ENCODE measurements around the gene SPRR2B. TPM values are rescaled to one million over a fixed set of nuclear protein-coding genes. Genes with fewer than 3 reads are reported as not detected.

Gene SPRR2B
- total and polyA plus RNA-seq, 9 of the 15 experiments (the other 6 are each of a cell fraction or from before 2014, with no cell fraction given): not detected

DNA sequence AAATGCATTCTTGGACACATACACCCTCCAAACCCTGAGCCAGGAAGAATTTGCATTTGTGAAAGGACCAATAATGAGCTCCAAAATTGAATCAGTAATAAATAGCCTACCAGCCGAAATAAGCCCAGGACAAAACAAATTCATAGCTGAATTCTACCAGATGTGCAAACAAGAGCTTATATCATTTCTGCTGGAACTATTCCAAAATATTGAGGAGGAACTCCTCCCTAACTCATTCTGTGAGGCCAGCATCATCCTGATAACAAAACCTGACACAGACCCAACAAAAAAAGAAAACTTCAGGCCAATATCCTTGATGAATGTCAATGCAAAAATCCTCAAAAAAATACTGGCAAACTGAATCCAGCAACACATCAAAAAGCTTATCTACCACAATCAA is 16.2 kb upstream of the SPRR2B start:
- TF ChIP-seq CBFA2T3 (IDR thresholded peaks at IDR 0.05) (peak; percentile 48), ARID1B (IDR thresholded peaks at IDR 0.05) (peak; percentile 57), EHMT2 (IDR thresholded peaks at IDR 0.05) (peak; percentile 36; the same call in 1 of the 2 replicates), RCOR1 (IDR thresholded peaks at IDR 0.05; ENCODE audit: borderline replicate concordance in 1 of 2, low read depth in 2 of 2, low read length in 2 of 2) (0 out of 4 replicates have a peak, but pooled peaks of 1 of the 2 experiments have one; percentile 11), NFIC (IDR thresholded peaks at IDR 0.05) (peak; percentile 89), ZNF239 (CRISPR knock-in tag; IDR thresholded peaks at IDR 0.05) (no peak), MCM3 (IDR thresholded peaks at IDR 0.05) (no peak), ZNF324 (CRISPR knock-in tag; IDR thresholded peaks at IDR 0.05) (peak; percentile 78), DPF2 (IDR thresholded peaks at IDR 0.05) (peak; percentile 43; the same call in 1 of the 2 replicates), KDM1A (IDR thresholded peaks at IDR 0.05) (peak; percentile 45 to 47; a peak in 3 of 4 replicates)
- Histone ChIP-seq H3K4me1 (replicated peaks in 1 of 2; ENCODE audit: control insufficient read depth in 2 of 2, insufficient read depth in 2 of 2, low read length in 2 of 2) (peaks cover 0 to 4% of the 10 kb centered on the region in 2 experiments; a peak in 2 of 5 replicates), H3K4me2 (ENCODE audit: insufficient read depth, low read length) (no peak overlapping the region), H3K9ac (ENCODE audit: insufficient read depth in 1 of 2, low read depth in 2 of 2, low read length in 2 of 2) (no peak overlapping the region), H3K9me3 (replicated peaks; ENCODE audit: control insufficient read depth, insufficient read depth, low read depth, low read length) (no peaks in the 10 kb centered on the region), H3K27ac (ENCODE audit: extremely low read depth, low read depth, low read length) (no peak overlapping the region), H3K36me3 (ENCODE audit: control insufficient read depth, insufficient read depth, low read length) (no peaks in the 10 kb centered on the region), H3K9me1 (ENCODE audit: control insufficient read depth, insufficient read depth, low read length) (no peaks in the 10 kb centered on the region), H3K79me2 (ENCODE audit: control insufficient read depth, insufficient read depth, low read length) (no peaks in the 10 kb centered on the region), H3K27me3 (ENCODE audit: control insufficient read depth in 2 of 2, insufficient read depth in 2 of 2, low read length in 2 of 2) (no peaks in the 10 kb centered on the region), H2AFZ (ENCODE audit: low read depth, low read length) (no peak overlapping the region), H4K20me1 (replicated peaks; ENCODE audit: control insufficient read depth, insufficient read depth, low read length) (no peaks in the 10 kb centered on the region), H3K4me3 (no peak overlapping the region)
- CTCF ChIA-PET (ENCODE audit: low intra/inter-chr PET ratio): no interaction called here
- FAIRE-seq (peak; percentile 73), ATAC-seq (peak; percentile 37; the same call in 2 of the 3 replicates), DNase-seq (ENCODE audit: extremely low read depth in 1 of 4, low spot score in 3 of 4) (peak in 1 of 4 experiments; percentile 24)
- intact Hi-C loops (cut with micrococcal nuclease) (no loop called here), in situ Hi-C loops (cut with MboI) (no loop called here)
- no TSS peak for BruUV-seq (replicated peaks)
- POLR2A ChIA-PET: interaction anchor here (1.0 kb wide), 2 partner anchors 11 to 29 kb away, joined by 3 read pairs; no protein-coding TSS in a partner anchor
- 0% methylated on average over 1 of the region's 1 CpG for WGBS (ENCODE audit: insufficient coverage, low coverage, missing lambda C conversion rate)
